Mammary epithelial cell (primary cell): ENCODE measurements around the gene HYAL1.

Experiments used
- CTCF ChIP-seq, 2 donors: IDR thresholded peaks in 1 of 2; conservative IDR thresholded peaks in 1 of 2; 2 replicates each; pipeline ENCODE4 v1.5.1; 2011 to 2012; ENCODE audit warnings: inconsistent platforms in 2 of 2, low read length in 2 of 2, mild to moderate bottlenecking in 2 of 2, control low read depth in 1 of 2, low read depth in 1 of 2; ENCODE audit not compliant: insufficient read depth in 1 of 2; ENCODE audit errors: extremely low read depth in 1 of 2
- EZH2 ChIP-seq: IDR thresholded peaks from 2 replicates; pipeline ENCODE4 v1.6.1; 2012; ENCODE audit warnings: low read length, inconsistent platforms, borderline replicate concordance

GRCh38 chr3:50256978-50257890 is 46.1 kb downstream of the HYAL1 start:
- TF ChIP-seq CTCF (conservative IDR thresholded peaks at IDR 0.05 in 1 of 2, IDR thresholded peaks at IDR 0.05 in 1 of 2; ENCODE audit: extremely low read depth in 1 of 2, insufficient read depth in 1 of 2, low read depth in 1 of 2, low read length in 2 of 2): peak; percentile 56 to 64
- no peak for TF ChIP-seq EZH2
